22Rv1 (cell line): ENCODE results near the gene SF3B2.

Source experiments
- CTCF ChIP-seq: fragments of 450-650 bp; IDR thresholded peaks from 2 replicates; pipeline ENCODE4 v1.5.1; 2017; ENCODE audit warnings: mild to moderate bottlenecking
- ZFX ChIP-seq: fragments of 450-650 bp; IDR thresholded peaks from 2 replicates; pipeline ENCODE4 v1.6.1; 2017; ENCODE audit warnings: antibody characterized with exemption, borderline replicate concordance

GRCh38 chr11:66012946-66013761, 39.0 kb upstream of the SF3B2 start:
- TF ChIP-seq CTCF, result no peak
- no peak for TF ChIP-seq ZFX
